ENCODE data around the gene KRT38. TPM values are rescaled to one million over a fixed set of nuclear protein-coding genes. Genes with fewer than 3 reads are reported as not detected.
"Not testable (repeated sequence)": the region's sequence is repeated elsewhere in the genome, so short reads cannot be mapped to it uniquely, and the experiment has no call there.

Gene KRT38
- total RNA-seq, 2 donors from 2014 or later = not detected

- no peak for TF ChIP-seq CTCF (IDR thresholded peaks at IDR 0.05)
- H3K9me3 ChIP-seq = peaks cover 0 to 2% of the 10 kb centered on the region in 2 donors
- no peak for DNase-seq (ENCODE audit: low spot score)
- no peak overlapping the region for H3K4me3 ChIP-seq
- H3K27ac ChIP-seq = no peak overlapping the region
- no peaks in the 10 kb centered on the region for H3K4me1 ChIP-seq
- no peaks in the 10 kb centered on the region for H3K36me3 ChIP-seq
- H3K27me3 ChIP-seq = peaks cover 0 to 1% of the 10 kb centered on the region in 2 donors
These were observed 1.4 kb downstream of the KRT38 start for GRCh38 chr17:41439375-41439774.

- Histone ChIP-seq H3K9me3 (no peaks in the 10 kb centered on the region), H3K27me3 (no peaks in the 10 kb centered on the region), H3K36me3 (no peaks in the 10 kb centered on the region), H3K4me3 (no peak overlapping the region), H3K27ac (no peak overlapping the region), H3K4me1 (no peaks in the 10 kb centered on the region)
- DNase-seq (ENCODE audit: low spot score) = no peak
- no peak for TF ChIP-seq CTCF (IDR thresholded peaks at IDR 0.05)
These were observed 3.0 kb downstream of the KRT38 start for GRCh38 chr17:41437769-41438168.

- Histone ChIP-seq H3K27me3 (no peaks in the 10 kb centered on the region), H3K9me3 (no peaks in the 10 kb centered on the region), H3K4me1 (no peaks in the 10 kb centered on the region), H3K4me3 (no peak overlapping the region), H3K36me3 (no peaks in the 10 kb centered on the region), H3K27ac (no peak overlapping the region)
- no peak for TF ChIP-seq CTCF (IDR thresholded peaks at IDR 0.05)
- DNase-seq (ENCODE audit: low spot score) = no peak
These were observed 3.5 kb downstream of the KRT38 start for GRCh38 chr17:41437254-41437653.

GRCh38 chr17:41434415-41434814 lies 6.4 kb downstream of the KRT38 start:
- no peak for DNase-seq (ENCODE audit: low spot score)
- Histone ChIP-seq H3K4me3 (no peak overlapping the region), H3K9me3 (no peaks in the 10 kb centered on the region), H3K4me1 (no peaks in the 10 kb centered on the region), H3K27ac (no peak overlapping the region), H3K27me3 (no peaks in the 10 kb centered on the region), H3K36me3 (no peaks in the 10 kb centered on the region)
- TF ChIP-seq CTCF (IDR thresholded peaks at IDR 0.05) = no peak

- H3K27me3 ChIP-seq = no peaks in the 10 kb centered on the region
- no peaks in the 10 kb centered on the region for H3K36me3 ChIP-seq
- TF ChIP-seq CTCF (IDR thresholded peaks at IDR 0.05) = no peak
- H3K27ac ChIP-seq = no peak overlapping the region
- no peak overlapping the region for H3K4me3 ChIP-seq
- H3K4me1 ChIP-seq = no peaks in the 10 kb centered on the region
- no peaks in the 10 kb centered on the region for H3K9me3 ChIP-seq
- DNase-seq (ENCODE audit: low spot score) = no peak
These were observed 6.8 kb downstream of the KRT38 start for GRCh38 chr17:41434005-41434404.

- no peak for TF ChIP-seq CTCF (IDR thresholded peaks at IDR 0.05)
- DNase-seq (ENCODE audit: low spot score) = no peak
- H3K4me3 ChIP-seq = no peak overlapping the region
- H3K27me3 ChIP-seq = no peaks in the 10 kb centered on the region
- H3K9me3 ChIP-seq = no peaks in the 10 kb centered on the region
- H3K4me1 ChIP-seq = no peaks in the 10 kb centered on the region
- H3K36me3 ChIP-seq = no peaks in the 10 kb centered on the region
- no peak overlapping the region for H3K27ac ChIP-seq
These were observed 7.2 kb downstream of the KRT38 start for GRCh38 chr17:41433586-41433985.

GRCh38 chr17:41430376-41430775 lies 10.4 kb downstream of the KRT38 start:
- not testable (repeated sequence) for H3K27ac ChIP-seq; H3K4me1 ChIP-seq; H3K27me3 ChIP-seq; H3K4me3 ChIP-seq; H3K36me3 ChIP-seq; DNase-seq (ENCODE audit: low spot score); H3K9me3 ChIP-seq

Measured in right atrium auricular region (tissue), 2 donors.